Smooth muscle cell (in vitro differentiated cells): ENCODE results near the gene PDGFB. TPM values are rescaled to one million over a fixed set of nuclear protein-coding genes. Genes with fewer than 3 reads are reported as not detected.

Source experiments
- DNase-seq: peaks from one replicate; lab custom pipeline; 2025; ENCODE audit not compliant: unreplicated experiment; lab: John Stamatoyannopoulos, UW
- H2AFZ ChIP-seq: fragments of 200-600 bp; sonication (generic); 2 replicates; pipeline ENCODE4 v1.6.0; 2016; ENCODE audit warnings: antibody characterized with exemption, low read depth, mild to moderate bottlenecking
- H3F3A ChIP-seq: fragments of 200-600 bp; sonication (generic); 2 replicates; pipeline ENCODE4 v1.6.0; 2017; ENCODE audit warnings: antibody characterized with exemption, low read depth
- H3K27ac ChIP-seq: fragments of 200-600 bp; sonication (generic); 2 replicates; pipeline ENCODE4 v1.5.1; 2016; ENCODE audit warnings: low read depth, mild to moderate bottlenecking
- H3K27me3 ChIP-seq: fragments of 200-600 bp; sonication (generic); 2 replicates; pipeline ENCODE4 v1.6.1; 2016; ENCODE audit warnings: low read depth, mild to moderate bottlenecking
- H3K36me3 ChIP-seq: fragments of 200-600 bp; sonication (generic); 2 replicates; pipeline ENCODE4 v1.5.1; 2016; ENCODE audit warnings: low read depth
- H3K4me1 ChIP-seq: fragments of 200-600 bp; sonication (generic); 2 replicates; pipeline ENCODE4 v1.5.1; 2016; ENCODE audit warnings: low read depth
- H3K4me2 ChIP-seq: fragments of 200-600 bp; sonication (generic); 2 replicates; pipeline ENCODE4 v1.6.0; 2016; ENCODE audit warnings: mild to moderate bottlenecking
- H3K4me3 ChIP-seq: fragments of 200-600 bp; sonication (generic); 2 replicates; pipeline ENCODE4 v1.5.1; 2016; ENCODE audit warnings: mild to moderate bottlenecking
- H3K79me2 ChIP-seq: fragments of 200-600 bp; sonication (generic); 2 replicates; pipeline ENCODE4 v1.6.0; 2016; ENCODE audit warnings: low read depth, mild to moderate bottlenecking
- H3K9ac ChIP-seq: fragments of 200-600 bp; sonication (generic); 2 replicates; pipeline ENCODE4 v1.6.0; 2016; ENCODE audit warnings: low read depth
- H3K9me3 ChIP-seq: fragments of 200-600 bp; sonication (generic); replicated peaks from 2 replicates; pipeline ENCODE4 v1.5.1; 2016; ENCODE audit warnings: low read depth
- H4K20me1 ChIP-seq: fragments of 200-600 bp; sonication (generic); 2 replicates; pipeline ENCODE4 v1.6.0; 2016; ENCODE audit warnings: low read depth
- WGBS: methylation state at CpG from one replicate; pipeline ENCODE4 v1.1.7; 2016; ENCODE audit warnings: low lambda C conversion rate; 5-methylcytosine and 5-hydroxymethylcytosine counted together
- polyA plus RNA-seq: library from polyadenylated mRNA; unstranded; fragments of >200 nt; fragmentation: Nextera tagmentation; extraction: Ambion mirVana; gene quantifications from 2 replicates; pipeline ENCODE4 v1.2.1, GENCODE V29; 2016
- total RNA-seq: library from RNA; depleted of rRNA; stranded (reverse); fragments of >200 nt; gene quantifications from 2 replicates; pipeline ENCODE4 v1.2.3, GENCODE V29; 2014
- TF ChIP-seq, protein P1 (sequence below): fragments of 200-600 bp; sonication (generic); IDR thresholded peaks from 2 replicates; pipeline ENCODE4 v1.5.1; 2017; ENCODE audit warnings: borderline replicate concordance, mild to moderate bottlenecking, antibody characterized with exemption; ENCODE audit not compliant: insufficient read depth, poor library complexity, severe bottlenecking

PDGFB gene
- total and polyA plus RNA-seq, 2 experiments from 2014 or later: 0.31 to 2.1 TPM

DNA sequence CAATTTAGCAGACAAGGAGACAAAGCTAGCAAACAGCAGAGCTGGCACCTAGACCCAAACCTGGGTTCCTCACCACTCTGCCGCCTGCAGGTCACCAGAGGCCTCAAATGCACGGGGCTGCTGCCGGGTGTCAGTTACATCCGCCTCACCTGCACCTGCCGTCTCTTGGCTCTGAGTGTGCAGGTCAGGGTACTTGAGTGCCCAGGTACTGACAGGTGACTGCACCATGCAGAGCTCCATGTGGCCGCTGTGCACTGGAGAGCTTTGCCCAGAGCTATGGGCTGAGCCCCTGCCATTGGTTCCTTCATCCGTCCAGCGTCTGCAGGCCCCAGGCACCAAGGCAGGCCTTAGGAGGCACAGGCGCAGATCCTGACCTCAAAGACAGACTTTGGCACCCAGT, 35.0 kb downstream of the PDGFB start:
- H3K79me2 ChIP-seq: no peaks in the 10 kb centered on the region
- H3K27me3 ChIP-seq: no peaks in the 10 kb centered on the region

DNA sequence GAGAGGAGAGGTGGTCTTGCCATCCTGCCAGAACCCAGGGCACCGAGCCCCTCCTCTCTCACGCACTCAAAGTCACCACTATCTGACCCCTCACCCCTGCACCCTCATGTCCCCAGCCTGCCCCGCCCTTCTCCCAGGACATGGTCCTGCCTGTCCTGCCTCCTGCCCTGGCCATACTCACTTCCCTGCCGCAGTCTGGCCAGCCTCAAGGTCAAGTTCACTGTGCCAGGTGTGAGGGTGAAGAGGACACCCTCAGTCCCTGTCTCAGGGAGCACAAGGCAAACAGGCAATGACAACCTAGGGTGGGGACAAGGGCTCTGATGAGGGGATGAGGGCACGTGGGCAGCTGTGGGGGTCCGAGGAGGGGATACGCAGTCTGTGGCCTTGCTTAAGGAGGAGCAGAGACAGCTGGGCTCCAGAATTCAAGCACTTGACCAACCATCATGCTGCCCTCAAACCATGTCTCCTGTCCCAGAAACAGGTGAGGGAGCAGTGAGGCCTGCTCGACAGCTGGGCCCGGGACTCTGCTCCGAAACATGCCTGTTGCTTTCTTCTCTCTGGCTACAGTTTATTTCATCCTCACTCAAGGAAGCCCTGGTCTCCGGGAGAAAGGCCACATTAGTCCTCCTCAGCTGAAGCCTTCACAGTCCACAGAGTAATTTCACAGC, 36.6 kb downstream of the PDGFB start:
- no peaks in the 10 kb centered on the region for H3K79me2 ChIP-seq
- no peak overlapping the region for H3K9ac ChIP-seq
- WGBS: 95% methylated on average over 11 of the region's 11 CpGs
- H2AFZ ChIP-seq: no peak overlapping the region
- no peaks in the 10 kb centered on the region for H4K20me1 ChIP-seq
- no peaks in the 10 kb centered on the region for H3F3A ChIP-seq
- H3K4me2 ChIP-seq: no peak overlapping the region
- no peak overlapping the region for H3K4me3 ChIP-seq
- no peaks in the 10 kb centered on the region for H3K4me1 ChIP-seq
- H3K36me3 ChIP-seq: no peaks in the 10 kb centered on the region
- TF ChIP-seq, protein P1, sequence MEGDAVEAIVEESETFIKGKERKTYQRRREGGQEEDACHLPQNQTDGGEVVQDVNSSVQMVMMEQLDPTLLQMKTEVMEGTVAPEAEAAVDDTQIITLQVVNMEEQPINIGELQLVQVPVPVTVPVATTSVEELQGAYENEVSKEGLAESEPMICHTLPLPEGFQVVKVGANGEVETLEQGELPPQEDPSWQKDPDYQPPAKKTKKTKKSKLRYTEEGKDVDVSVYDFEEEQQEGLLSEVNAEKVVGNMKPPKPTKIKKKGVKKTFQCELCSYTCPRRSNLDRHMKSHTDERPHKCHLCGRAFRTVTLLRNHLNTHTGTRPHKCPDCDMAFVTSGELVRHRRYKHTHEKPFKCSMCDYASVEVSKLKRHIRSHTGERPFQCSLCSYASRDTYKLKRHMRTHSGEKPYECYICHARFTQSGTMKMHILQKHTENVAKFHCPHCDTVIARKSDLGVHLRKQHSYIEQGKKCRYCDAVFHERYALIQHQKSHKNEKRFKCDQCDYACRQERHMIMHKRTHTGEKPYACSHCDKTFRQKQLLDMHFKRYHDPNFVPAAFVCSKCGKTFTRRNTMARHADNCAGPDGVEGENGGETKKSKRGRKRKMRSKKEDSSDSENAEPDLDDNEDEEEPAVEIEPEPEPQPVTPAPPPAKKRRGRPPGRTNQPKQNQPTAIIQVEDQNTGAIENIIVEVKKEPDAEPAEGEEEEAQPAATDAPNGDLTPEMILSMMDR: no peak
- no peaks in the 10 kb centered on the region for H3K9me3 ChIP-seq
- no peak overlapping the region for H3K27ac ChIP-seq
- no peak for DNase-seq
- H3K27me3 ChIP-seq: no peaks in the 10 kb centered on the region

More for the DNA sequence above, 35.0 kb downstream of the PDGFB start:
- no peaks in the 10 kb centered on the region for H3F3A ChIP-seq
- 98% methylated on average over 9 of the region's 9 CpGs for WGBS
- DNase-seq: no peak
- H3K27ac ChIP-seq: no peak overlapping the region
- no peak overlapping the region for H3K9ac ChIP-seq
- no peak overlapping the region for H3K4me3 ChIP-seq
- H3K4me2 ChIP-seq: no peak overlapping the region
- no peak overlapping the region for H2AFZ ChIP-seq
- H4K20me1 ChIP-seq: no peaks in the 10 kb centered on the region
- peaks cover 9% of the 10 kb centered on the region for H3K4me1 ChIP-seq
- TF ChIP-seq, protein P1: no peak
- no peaks in the 10 kb centered on the region for H3K36me3 ChIP-seq
- H3K9me3 ChIP-seq: no peaks in the 10 kb centered on the region

DNA sequence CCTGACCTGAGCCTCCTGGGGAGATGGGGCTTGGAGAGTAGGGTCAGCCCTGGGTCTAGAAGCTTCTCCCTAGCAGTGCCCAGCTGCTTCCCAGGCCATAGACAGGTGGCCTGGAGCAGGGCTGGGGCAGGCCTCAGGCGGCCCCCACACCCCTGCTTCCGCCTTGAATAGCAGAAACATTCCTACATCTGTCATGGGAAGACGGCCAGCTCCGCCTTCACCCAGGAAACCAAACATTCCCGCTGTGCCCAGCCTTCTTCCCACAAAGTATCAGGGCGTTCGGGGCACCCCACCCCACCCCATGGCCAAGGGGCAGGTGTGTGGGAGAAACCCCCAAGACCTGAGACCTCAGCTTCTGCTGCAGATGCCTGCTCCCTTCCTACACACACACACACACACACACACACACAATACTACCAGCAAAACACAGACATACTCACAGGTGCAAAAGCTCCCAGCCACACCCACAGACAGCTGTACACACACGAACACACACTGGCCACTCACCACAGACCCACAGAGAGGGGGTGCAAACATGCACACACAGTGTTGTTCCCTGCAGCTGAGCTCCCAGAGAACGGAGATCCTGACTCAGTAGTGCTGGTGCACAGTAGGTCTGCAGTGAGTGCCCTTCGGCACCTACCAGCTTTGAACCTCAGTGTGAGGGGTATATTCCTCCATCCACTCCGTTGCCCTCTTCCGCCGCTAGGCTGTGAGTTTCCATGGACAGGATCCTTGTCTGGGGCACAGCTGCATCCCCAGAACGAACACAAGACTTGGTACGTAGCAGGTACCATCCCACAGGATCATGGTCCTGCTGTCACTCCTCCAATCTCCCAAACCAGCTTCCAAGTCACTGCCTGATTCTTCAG, 37.4 kb downstream of the PDGFB start:
- H3K27me3 ChIP-seq: no peaks in the 10 kb centered on the region
- no peaks in the 10 kb centered on the region for H3F3A ChIP-seq
- H3K9me3 ChIP-seq: no peaks in the 10 kb centered on the region
- no peak overlapping the region for H3K4me3 ChIP-seq
- H4K20me1 ChIP-seq: no peaks in the 10 kb centered on the region
- no peak for DNase-seq
- no peak overlapping the region for H3K9ac ChIP-seq
- no peak overlapping the region for H3K27ac ChIP-seq
- H3K4me1 ChIP-seq: no peaks in the 10 kb centered on the region
- no peak overlapping the region for H2AFZ ChIP-seq
- TF ChIP-seq, protein P1: no peak
- H3K4me2 ChIP-seq: no peak overlapping the region
- 82% methylated on average over 15 of the region's 15 CpGs for WGBS
- no peaks in the 10 kb centered on the region for H3K79me2 ChIP-seq
- H3K36me3 ChIP-seq: no peaks in the 10 kb centered on the region
